GM19372 (cell line): ENCODE data around the gene AADACL2.

ENCODE experiments used
- ATAC-seq: cut with Tn5 transposase; IDR thresholded peaks from one replicate; pipeline ENCODE4 v1.9.1; 2021; ENCODE audit warnings: mild to moderate bottlenecking, low read depth, moderate library complexity; ENCODE audit not compliant: unreplicated experiment

Gene AADACL2

GRCh38 chr3:151798466-151798865 is 64.7 kb downstream of the AADACL2 start:
- ATAC-seq, result no peak

GRCh38 chr3:151800431-151800830 is 66.7 kb downstream of the AADACL2 start:
- ATAC-seq, result no peak

- no peak for ATAC-seq
Observed at GRCh38 chr3:151804267-151804666, 70.5 kb downstream of the AADACL2 start.

GRCh38 chr3:151806838-151807237 is 73.1 kb downstream of the AADACL2 start:
- no peak for ATAC-seq
